Suprapubic skin (tissue), 4 donors: ENCODE measurements around the gene EME2.

Experiments used
- CTCF ChIP-seq, 2 donors: fragments of 200-600 bp in 1 of 2; fragments of 450-650 bp in 1 of 2; sonication (generic) in 1 of 2; IDR thresholded peaks; one replicate each; pipeline ENCODE4 v1.5.1; 2016 to 2019; ENCODE audit warnings: antibody characterized with exemption in 2 of 2, mild to moderate bottlenecking in 1 of 2, moderate library complexity in 1 of 2
- POLR2A ChIP-seq, 2 donors: fragments of 450-650 bp; IDR thresholded peaks; one replicate each; pipeline ENCODE4 v1.6.1; 2017; ENCODE audit warnings: antibody characterized with exemption in 2 of 2, mild to moderate bottlenecking in 2 of 2, moderate library complexity in 2 of 2
- POLR2AphosphoS5 ChIP-seq, 3 donors: sonication (generic); formaldehyde crosslinking; IDR thresholded peaks; one replicate each; pipeline ENCODE4 v1.6.1; 2017; ENCODE audit warnings: antibody characterized with exemption in 3 of 3

DNA sequence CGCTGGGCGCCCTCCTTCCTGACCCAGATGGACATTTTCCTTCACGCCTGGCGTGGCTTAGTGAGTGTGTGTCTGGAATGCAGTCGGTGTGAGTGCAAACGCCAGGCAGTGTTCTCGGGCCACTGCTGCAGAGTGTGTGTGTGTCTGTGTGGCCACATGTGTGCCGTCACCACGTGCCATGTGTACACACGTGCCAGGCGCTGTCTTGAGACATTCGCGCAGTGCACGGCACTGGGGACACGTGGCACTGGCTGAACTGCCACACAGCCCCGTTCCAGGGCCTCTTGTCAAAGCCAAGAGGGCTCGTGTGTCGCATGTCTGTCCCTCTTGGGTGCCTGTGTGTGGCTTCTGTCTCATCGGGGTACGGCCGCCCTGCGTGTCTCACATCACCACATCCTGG is 37.8 kb upstream of the EME2 start:
- TF ChIP-seq POLR2A (IDR thresholded peaks at IDR 0.05) (no peak), POLR2AphosphoS5 (IDR thresholded peaks at IDR 0.05) (no peak), CTCF (IDR thresholded peaks at IDR 0.05) (no peak)
